HCT116 (cell line): Measurements from ENCODE around the gene MYH7. TPM values are rescaled to one million over a fixed set of nuclear protein-coding genes. Genes with fewer than 3 reads are reported as not detected.

Experiments
- ATAC-seq: fragments of 200-7000 bp; cut with Tn5 transposase; 2 replicates; pipeline ENCODE4 v1.9.1; 2020; ENCODE audit warnings: mild to moderate bottlenecking, moderate library complexity
- BruUV-seq: library from RNA; stranded (reverse); fragments of 400-500 nt; replicated peaks from 2 replicates; lab custom pipeline; 2021; lab: Mats Ljungman, UMichigan
- CTCF ChIA-PET: fragments of 300-600 bp; sonication (Branson Sonifier 250); formaldehyde crosslinking; loops from one replicate; lab custom pipeline; 2021; ENCODE audit warnings: antibody characterized with exemption; lab: Charles Lee
- POLR2A ChIA-PET: fragments of 300-600, 350-600 bp; sonication (Branson Sonifier 250); formaldehyde crosslinking; loops from one replicate; lab custom pipeline; 2021; ENCODE audit warnings: antibody characterized with exemption; lab: Charles Lee
- RAD21 ChIA-PET, 2 experiments: fragments of 300-600 bp; sonication (Branson Sonifier 250); formaldehyde crosslinking; loops; one replicate each; lab custom pipeline; 2023; ENCODE audit warnings: low total read pairs in 2 of 2; ENCODE audit not compliant: uncharacterized antibody in 2 of 2, unreplicated experiment in 2 of 2, low non-redundant PET in 1 of 2; lab: Charles Lee
- DNase-seq: peaks from one replicate; pipeline ENCODE4 v3.0.0-alpha.2; 2010; ENCODE audit warnings: low read depth, low spot score
- H2AFZ ChIP-seq: fragments of 200-600 bp; shearing (Covaris generic), sonication (generic); 2 replicates; pipeline ENCODE4 v1.6.1; 2017; ENCODE audit warnings: low read depth, mixed run types, mixed read lengths, antibody characterized with exemption, low read length; ENCODE audit not compliant: poor library complexity, severe bottlenecking
- H3K27ac ChIP-seq: 2 replicates; pipeline ENCODE4 v1.5.1; 2012; ENCODE audit warnings: low read depth, low read length
- H3K27me3 ChIP-seq: fragments of 200-600 bp; sonication (generic); 2 replicates; pipeline ENCODE4 v1.6.1; 2016; ENCODE audit warnings: mixed run types, low read length, mixed read lengths; ENCODE audit not compliant: insufficient read depth
- H3K36me3 ChIP-seq, 2 experiments: fragments of 200-500 bp in 1 of 2; fragments of 200-600 bp in 1 of 2; sonication (Bioruptor generic) in 1 of 2; sonication (generic) in 1 of 2; 2 replicates each; pipeline versions ENCODE4 v1.5.1 to v1.6.1; 2014 to 2016; ENCODE audit warnings: low read length in 2 of 2, inconsistent platforms in 1 of 2, mixed read lengths in 1 of 2, mixed run types in 1 of 2; ENCODE audit not compliant: insufficient read depth in 2 of 2, control insufficient read depth in 1 of 2
- H3K4me1 ChIP-seq, 2 experiments: fragments of 200-600 bp in 1 of 2; sonication (generic) in 1 of 2; 2 replicates each; pipeline versions ENCODE4 v1.5.1 to v1.6.1; 2012 to 2017; ENCODE audit warnings: low read length in 2 of 2, inconsistent platforms in 1 of 2, mild to moderate bottlenecking in 1 of 2, mixed read lengths in 1 of 2, mixed run types in 1 of 2, moderate library complexity in 1 of 2; ENCODE audit not compliant: insufficient read depth in 2 of 2, control insufficient read depth in 1 of 2
- H3K4me2 ChIP-seq: fragments of 200-600 bp; sonication (generic); 2 replicates; pipeline ENCODE4 v1.6.1; 2017; ENCODE audit warnings: mixed run types, low read length, mixed read lengths
- H3K4me3 ChIP-seq, 2 experiments: fragments of 200-600 bp in 1 of 2; sonication (generic) in 1 of 2; replicated peaks in 1 of 2; 2 replicates each; pipeline ENCODE4 v1.5.1; 2011 to 2016; ENCODE audit warnings: low read length in 2 of 2, control low read depth in 1 of 2, low read depth in 1 of 2, mild to moderate bottlenecking in 1 of 2, mixed read lengths in 1 of 2, mixed run types in 1 of 2
- H3K79me2 ChIP-seq: fragments of 200-600 bp; sonication (generic); 2 replicates; pipeline ENCODE4 v1.6.1; 2017; ENCODE audit warnings: mild to moderate bottlenecking, mixed run types, low read length, moderate library complexity, mixed read lengths; ENCODE audit not compliant: insufficient read depth
- H3K9ac ChIP-seq: fragments of 200-600 bp; sonication (generic); 2 replicates; pipeline ENCODE4 v1.6.1; 2016; ENCODE audit warnings: low read length, mixed read lengths
- H3K9me2 ChIP-seq: fragments of 200-600 bp; sonication (generic), shearing (Covaris generic); 2 replicates; pipeline ENCODE4 v1.6.1; 2017; ENCODE audit warnings: mixed run types, mild to moderate bottlenecking, moderate library complexity; ENCODE audit not compliant: insufficient read depth
- H3K9me3 ChIP-seq, 2 experiments: fragments of 200-500 bp in 1 of 2; fragments of 200-600 bp in 1 of 2; sonication (Bioruptor generic) in 1 of 2; sonication (generic) in 1 of 2; 2 replicates each; pipeline ENCODE4 v1.6.1; 2014 to 2017; ENCODE audit warnings: low read length in 2 of 2, mixed read lengths in 2 of 2, inconsistent platforms in 1 of 2, low read depth in 1 of 2, mild to moderate bottlenecking in 1 of 2, mixed run types in 1 of 2, moderate library complexity in 1 of 2; ENCODE audit not compliant: control insufficient read depth in 1 of 2, insufficient read depth in 1 of 2
- H4K20me1 ChIP-seq: fragments of 200-600 bp; sonication (generic), shearing (Covaris generic); 2 replicates; pipeline ENCODE4 v1.6.1; 2017; ENCODE audit warnings: mixed run types, mild to moderate bottlenecking, moderate library complexity; ENCODE audit not compliant: insufficient read depth
- CBX3 ChIP-seq: IDR thresholded peaks from 2 replicates; pipeline ENCODE4 v1.6.1; 2012; ENCODE audit warnings: low read depth
- CEBPB ChIP-seq: IDR thresholded peaks from 2 replicates; pipeline ENCODE4 v1.6.1; 2012; ENCODE audit warnings: low read depth
- CTCF ChIP-seq, 3 experiments: fragments of 200-600 bp in 1 of 3; sonication (generic) in 1 of 3; IDR thresholded peaks in 2 of 3; conservative IDR thresholded peaks in 1 of 3; 2 replicates each; pipeline ENCODE4 v1.5.1; 2012 to 2017; ENCODE audit warnings: low read depth in 2 of 3, low read length in 2 of 3, antibody characterized with exemption in 1 of 3, borderline replicate concordance in 1 of 3, control low read depth in 1 of 3, mild to moderate bottlenecking in 1 of 3, mixed read lengths in 1 of 3, mixed run types in 1 of 3, moderate library complexity in 1 of 3; ENCODE audit not compliant: insufficient read depth in 1 of 3
- EGR1 ChIP-seq: IDR thresholded peaks from 2 replicates; pipeline ENCODE4 v1.6.1; 2012; ENCODE audit warnings: low read depth
- ELF1 ChIP-seq: IDR thresholded peaks from 2 replicates; pipeline ENCODE4 v1.6.1; 2012; ENCODE audit warnings: low read depth, borderline replicate concordance
- EZH2 ChIP-seq: fragments of 200-600 bp; sonication (generic); IDR thresholded peaks from 2 replicates; pipeline ENCODE4 v1.6.1; 2017; ENCODE audit warnings: antibody characterized with exemption, mixed run types
- EZH2phosphoT487 ChIP-seq: fragments of 200-600 bp; IDR thresholded peaks from 2 replicates; pipeline ENCODE4 v1.6.1; 2018; ENCODE audit warnings: antibody characterized with exemption, borderline replicate concordance
- FOSL1 ChIP-seq: IDR thresholded peaks from 2 replicates; pipeline ENCODE4 v1.6.1; 2012; ENCODE audit warnings: low read depth
- JUND ChIP-seq: IDR thresholded peaks from 2 replicates; pipeline ENCODE4 v1.6.1; 2012
- MAX ChIP-seq: IDR thresholded peaks from 2 replicates; pipeline ENCODE4 v1.6.1; 2012
- POLR2AphosphoS5 ChIP-seq: IDR thresholded peaks from 2 replicates; pipeline ENCODE4 v1.6.1; 2011; ENCODE audit warnings: mild to moderate bottlenecking, low read depth, low read length, moderate library complexity
- RAD21 ChIP-seq: IDR thresholded peaks from 2 replicates; pipeline ENCODE4 v1.6.1; 2012; ENCODE audit warnings: low read depth, mild to moderate bottlenecking
- SP1 ChIP-seq: IDR thresholded peaks from 2 replicates; pipeline ENCODE4 v1.6.1; 2012; ENCODE audit warnings: low read depth
- SRF ChIP-seq: IDR thresholded peaks from 2 replicates; pipeline ENCODE4 v1.6.1; 2012; ENCODE audit warnings: low read depth
- TCF7L2 ChIP-seq: IDR thresholded peaks from 2 replicates; pipeline ENCODE4 v1.7.0; 2011; ENCODE audit warnings: borderline replicate concordance, inconsistent platforms; ENCODE audit not compliant: insufficient read depth, insufficient read length; ENCODE audit errors: extremely low read depth
- YY1 ChIP-seq: IDR thresholded peaks from 2 replicates; pipeline ENCODE4 v1.6.1; 2011; ENCODE audit warnings: low read length, low read depth, moderate library complexity, mild to moderate bottlenecking; ENCODE audit not compliant: insufficient replicate concordance; ENCODE audit errors: extremely low read depth
- ZFX ChIP-seq: fragments of 450-650 bp; IDR thresholded peaks from 2 replicates; pipeline ENCODE4 v1.6.1; 2017
- ZNF274 ChIP-seq: fragments of 200-500 bp; sonication (Bioruptor generic); IDR thresholded peaks from 2 replicates; pipeline ENCODE4 v1.6.1; 2014; ENCODE audit warnings: mild to moderate bottlenecking, low read depth, low read length, inconsistent platforms
- intact Hi-C: fragments of 100-400 bp; cut with micrococcal nuclease; formaldehyde crosslinking; loops from 2 replicates; pipeline ENCODE4 v1.10.0; 2022
- total RNA-seq: library from RNA; stranded (reverse); gene quantifications from one replicate; pipeline ENCODE4 v1.2.1, GENCODE V29; 2021; ENCODE audit not compliant: unreplicated experiment

MYH7 gene
- total RNA-seq, 1 experiment from 2014 or later, result not detected

GRCh38 chr14:23371865-23372264 is 63.6 kb downstream of the MYH7 start:
- Histone ChIP-seq H3K79me2 (no peaks in the 10 kb centered on the region), H3K27ac (no peak overlapping the region), H3K4me2 (no peak overlapping the region), H3K9ac (no peak overlapping the region), H2AFZ (no peak overlapping the region), H3K9me3 (no peaks in the 10 kb centered on the region), H3K4me3 (no peak overlapping the region), H3K9me2 (no peaks in the 10 kb centered on the region), H3K36me3 (no peaks in the 10 kb centered on the region), H3K27me3 (no peaks in the 10 kb centered on the region), H3K4me1 (no peaks in the 10 kb centered on the region; a peak in 1 of 4 replicates), H4K20me1 (no peaks in the 10 kb centered on the region)
- BruUV-seq, result no TSS peak
- POLR2A ChIA-PET, result no interaction called here
- intact Hi-C loops, result no loop called here
- no peak for DNase-seq
- RAD21 ChIA-PET, result no interaction called here
- CTCF ChIA-PET, result no interaction called here
- no peak for TF ChIP-seq CTCF (IDR thresholded peaks at IDR 0.05 in 2 of 3, conservative IDR thresholded peaks at IDR 0.05 in 1 of 3; ENCODE audit: borderline replicate concordance in 1 of 3, insufficient read depth in 1 of 3, low read depth in 2 of 3, low read length in 2 of 3)
- TF ChIP-seq EZH2phosphoT487, result no peak
- no peak for TF ChIP-seq SP1
- no peak for TF ChIP-seq POLR2AphosphoS5
- TF ChIP-seq ZFX, result no peak
- TF ChIP-seq EZH2, result no peak
- TF ChIP-seq CBX3, result no peak
- no peak for TF ChIP-seq MAX
- no peak for TF ChIP-seq TCF7L2
- no peak for TF ChIP-seq CEBPB
- TF ChIP-seq ZNF274, result no peak
- TF ChIP-seq YY1, result no peak
- no peak for TF ChIP-seq FOSL1
- no peak for TF ChIP-seq ELF1
- TF ChIP-seq JUND, result no peak
- no peak for TF ChIP-seq SRF
- no peak for TF ChIP-seq EGR1
- no peak for TF ChIP-seq RAD21
- no peak for ATAC-seq
